K562 (cell line): ENCODE results near the gene MCEMP1. TPM values are rescaled to one million over a fixed set of nuclear protein-coding genes. Genes with fewer than 3 reads are reported as not detected.

Experiments
- ATAC-seq: fragments of 200-7000 bp; cut with Tn5 transposase; 3 replicates; pipeline ENCODE4 v1.9.1; 2020; ENCODE audit warnings: moderate library complexity
- BruUV-seq: library from RNA; stranded (reverse); fragments of 400-500 nt; replicated peaks from 2 replicates; lab custom pipeline; 2021; lab: Mats Ljungman, UMichigan
- CTCF ChIA-PET: fragments of 300-600 bp; formaldehyde crosslinking; extraction: SDS; loops from one replicate; lab custom pipeline; 2021; ENCODE audit warnings: low intra/inter-chr PET ratio; lab: Yijun Ruan, JAX
- POLR2A ChIA-PET: fragments of 300-600, 350-650 bp; sonication (Branson Sonifier 250); formaldehyde crosslinking; extraction: SDS; loops from one replicate; lab custom pipeline; 2021; ENCODE audit warnings: antibody characterized with exemption, inconsistent platforms; lab: Yijun Ruan, JAX
- DNase-seq, 4 experiments: peaks; one replicate each; pipeline versions ENCODE4 v3.0.0 to v3.0.0-alpha.2; 2011 to 2018; ENCODE audit warnings: low spot score in 3 of 4, mixed read lengths in 3 of 4; ENCODE audit errors: extremely low read depth in 1 of 4
- FAIRE-seq: peaks from 2 replicates; lab custom pipeline; 2011; peaks lifted over from hg19 to GRCh38; lab: Jason Lieb, UNC
- H2AFZ ChIP-seq: 2 replicates; pipeline ENCODE4 v1.6.0; 2011; ENCODE audit warnings: low read depth, low read length, control low read depth, inconsistent platforms
- H3K27ac ChIP-seq: fragments of 200-600 bp; 3 replicates; pipeline ENCODE4 v1.8.0; 2011; ENCODE audit warnings: low read depth, mild to moderate bottlenecking, control low read depth, inconsistent platforms, low read length, moderate library complexity, mixed read lengths; ENCODE audit errors: extremely low read depth
- H3K27me3 ChIP-seq, 2 experiments: fragments of 300-600 bp in 1 of 2; 2 replicates in 1 of 2; 3 replicates in 1 of 2; pipeline versions ENCODE4 v1.6.0 to v1.8.0; 2011; ENCODE audit warnings: inconsistent platforms in 2 of 2, low read length in 2 of 2, mild to moderate bottlenecking in 1 of 2, mixed read lengths in 1 of 2, moderate library complexity in 1 of 2; ENCODE audit not compliant: control insufficient read depth in 2 of 2, insufficient read depth in 2 of 2
- H3K36me3 ChIP-seq: fragments of 300-600 bp; 3 replicates; pipeline ENCODE4 v1.8.0; 2011; ENCODE audit warnings: mild to moderate bottlenecking, low read length, inconsistent platforms; ENCODE audit not compliant: control insufficient read depth, insufficient read depth
- H3K4me1 ChIP-seq, 2 experiments: fragments of 200-600 bp in 1 of 2; replicated peaks in 1 of 2; 2 replicates in 1 of 2; 3 replicates in 1 of 2; pipeline versions ENCODE4 v1.5.1 to v1.8.0; 2011; ENCODE audit warnings: inconsistent platforms in 2 of 2, low read length in 2 of 2, mild to moderate bottlenecking in 1 of 2, mixed read lengths in 1 of 2, moderate library complexity in 1 of 2; ENCODE audit not compliant: control insufficient read depth in 2 of 2, insufficient read depth in 2 of 2
- H3K4me2 ChIP-seq: 2 replicates; pipeline ENCODE4 v1.6.1; 2011; ENCODE audit warnings: low read length, control low read depth, inconsistent platforms, mixed read lengths; ENCODE audit not compliant: insufficient read depth
- H3K4me3 ChIP-seq: fragments of 200-600 bp; sonication (generic), shearing (Covaris generic); 2 replicates; pipeline ENCODE4 v1.5.1; 2016; ENCODE audit warnings: control low read depth, inconsistent platforms
- H3K79me2 ChIP-seq: fragments of 200-600 bp; 3 replicates; pipeline ENCODE4 v1.8.0; 2011; ENCODE audit warnings: low read length, inconsistent platforms; ENCODE audit not compliant: control insufficient read depth, insufficient read depth
- H3K9ac ChIP-seq, 2 experiments: 2 replicates each; pipeline versions ENCODE4 v1.6.0 to v1.6.1; 2011; ENCODE audit warnings: low read depth in 2 of 2, low read length in 2 of 2, control low read depth in 1 of 2, inconsistent platforms in 1 of 2, mild to moderate bottlenecking in 1 of 2, mixed read lengths in 1 of 2; ENCODE audit not compliant: insufficient read depth in 1 of 2
- H3K9me1 ChIP-seq: one replicate; pipeline ENCODE4 v1.6.0; 2011; ENCODE audit warnings: inconsistent platforms, mild to moderate bottlenecking, low read length, moderate library complexity; ENCODE audit not compliant: control insufficient read depth, insufficient read depth
- H3K9me3 ChIP-seq: replicated peaks from 2 replicates; pipeline ENCODE4 v1.5.1; 2011; ENCODE audit warnings: low read depth, low read length, inconsistent platforms; ENCODE audit not compliant: control insufficient read depth, insufficient read depth
- H4K20me1 ChIP-seq: replicated peaks from 2 replicates; pipeline ENCODE4 v1.6.1; 2011; ENCODE audit warnings: low read length, inconsistent platforms, mixed read lengths; ENCODE audit not compliant: control insufficient read depth, insufficient read depth
- EGR1 ChIP-seq: fragments of 450-650 bp; conservative IDR thresholded peaks from 2 replicates; pipeline ENCODE4 v1.6.1; 2017; ENCODE audit warnings: mild to moderate bottlenecking
- PHB ChIP-seq: fragments of 250-450 bp; sonication (Bioruptor Pico); IDR thresholded peaks from 2 replicates; pipeline ENCODE4 v1.5.0; 2021
- POLR2G ChIP-seq: fragments of 200-400 bp; formaldehyde crosslinking; IDR thresholded peaks from 2 replicates; pipeline ENCODE4 v1.6.1; 2017; ENCODE audit warnings: low read depth, mild to moderate bottlenecking, antibody characterized with exemption, low read length, moderate library complexity
- RBFOX2 ChIP-seq: fragments of 200-400 bp; formaldehyde crosslinking; IDR thresholded peaks from 2 replicates; pipeline ENCODE4 v1.6.1; 2017; ENCODE audit warnings: low read depth, mild to moderate bottlenecking, low read length, moderate library complexity
- WGBS: fragments of 100-300 bp; shearing (Covaris generic); methylation state at CpG from one replicate; pipeline ENCODE4 v1.1.6; 2016; ENCODE audit warnings: low coverage, mixed read lengths; ENCODE audit not compliant: insufficient coverage; ENCODE audit errors: missing lambda C conversion rate; 5-methylcytosine and 5-hydroxymethylcytosine counted together
- in situ Hi-C: fragments of 300-500 bp; cut with MboI; formaldehyde crosslinking; loops from 4 replicates; pipeline ENCODE4 v1.15.0; 2018; ENCODE audit warnings: inconsistent platforms, mixed read lengths
- intact Hi-C: fragments of 100-400 bp; cut with micrococcal nuclease; formaldehyde crosslinking; loops from 2 replicates; pipeline ENCODE4 v1.14.2; 2022
- polyA plus RNA-seq, 8 experiments: library from polyadenylated mRNA; depleted of rRNA in 4 of 8; stranded (reverse) in 5 of 8; unstranded in 3 of 8; fragments of >200 nt; fragmentation: Nextera tagmentation in 2 of 8; fragmentation: Illumina TruSeq in 1 of 8; extraction: Ambion mirVana in 2 of 8; extraction: Trizol in 1 of 8; gene quantifications; 2 replicates each; pipeline versions ENCODE4 v1.2.1 to v1.2.3, GENCODE V29; 2011 to 2014; ENCODE audit warnings: inconsistent platforms in 1 of 8, missing spikeins in 1 of 8
- total RNA-seq, 7 experiments: library from RNA; depleted of rRNA in 6 of 7; stranded (reverse); fragments of >200 nt in 6 of 7; fragmentation: Illumina TruSeq in 2 of 7; extraction: Trizol in 2 of 7; gene quantifications; 2 replicates each; pipeline versions ENCODE4 v1.2.1 to v1.2.3, GENCODE V29; 2011 to 2021; ENCODE audit warnings: low replicate concordance in 1 of 7
- TF ChIP-seq, protein P1 (sequence below): IDR thresholded peaks from 2 replicates; pipeline ENCODE4 v1.6.1; 2016; ENCODE audit warnings: missing genetic modification characterization, missing compliant biosample characterization

Gene MCEMP1
- total and polyA plus RNA-seq, 9 of the 15 experiments (the other 6 are each of a cell fraction or from before 2014, with no cell fraction given) = 0.11 to 1.8 (median 0.51) TPM

DNA sequence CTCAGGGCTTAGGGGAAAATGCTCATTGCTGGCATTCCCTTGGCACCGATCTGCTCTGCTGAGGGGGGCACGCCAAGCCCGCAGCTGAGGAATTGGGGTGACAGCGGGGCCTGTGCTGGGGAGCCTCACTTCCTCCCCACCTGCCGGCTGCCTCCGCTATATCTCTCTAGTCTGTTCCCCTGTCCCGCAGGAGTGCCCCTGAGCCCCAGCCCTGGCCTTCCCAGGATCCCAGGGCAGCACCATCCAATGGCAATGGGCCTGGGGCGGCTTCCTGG is 30.5 kb upstream of the MCEMP1 start:
- H3K36me3 ChIP-seq = peaks cover 47% of the 10 kb centered on the region; the same call in 2 of the 3 replicates
- no peak overlapping the region for H3K4me2 ChIP-seq
- peaks cover 7% of the 10 kb centered on the region for H4K20me1 ChIP-seq
- peaks cover 0 to 53% of the 10 kb centered on the region in 2 experiments; a peak in 4 of 5 replicates for H3K4me1 ChIP-seq
- FAIRE-seq (no peak), DNase-seq (no peak), ATAC-seq (no peak)
- no peak overlapping the region for H3K4me3 ChIP-seq
- TF ChIP-seq POLR2G = peak; percentile 12; the same call in 1 of the 2 replicates
- TF ChIP-seq PHB = no peak
- TF ChIP-seq RBFOX2 = peak; percentile 27; the same call in 1 of the 2 replicates
- in situ Hi-C loops = no loop called here
- no peak overlapping the region for H2AFZ ChIP-seq
- H3K27ac ChIP-seq = no peak overlapping the region
- CTCF ChIA-PET = no interaction called here
- no peaks in the 10 kb centered on the region for H3K79me2 ChIP-seq
- no TSS peak for BruUV-seq
- POLR2A ChIA-PET = no interaction called here
- H3K27me3 ChIP-seq = no peaks in the 10 kb centered on the region
- 93% methylated on average over 7 of the region's 8 CpGs for WGBS
- H3K9ac ChIP-seq = peak overlapping the region in 1 of 2 experiments; percentile 45; a peak in 1 of 4 replicates
- no peaks in the 10 kb centered on the region for H3K9me1 ChIP-seq
- H3K9me3 ChIP-seq = no peaks in the 10 kb centered on the region
- intact Hi-C loops = no loop called here

DNA sequence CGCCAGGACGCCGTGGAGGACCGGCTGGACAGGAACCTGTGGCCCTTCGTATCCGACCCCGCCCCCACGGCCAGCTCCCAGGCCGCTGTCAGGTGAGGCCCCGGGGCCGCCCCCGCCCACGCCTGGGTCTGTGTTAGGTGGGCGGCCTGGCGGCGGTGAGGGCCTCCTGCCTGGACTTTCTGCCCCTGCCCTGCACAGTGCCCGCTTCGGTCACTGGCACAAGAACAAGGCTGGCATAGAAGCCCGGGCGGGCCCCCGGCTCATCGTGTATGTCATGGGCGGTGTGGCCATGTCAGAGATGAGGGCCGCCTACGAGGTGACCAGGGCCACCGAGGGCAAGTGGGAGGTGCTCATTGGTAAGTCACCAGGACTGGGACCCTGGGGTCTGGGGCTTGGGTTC is 29.7 kb upstream of the MCEMP1 start:
- Histone ChIP-seq H3K9me1 (no peaks in the 10 kb centered on the region), H4K20me1 (peaks cover 7% of the 10 kb centered on the region), H3K4me1 (peaks cover 0 to 47% of the 10 kb centered on the region in 2 experiments; a peak in 4 of 5 replicates), H3K4me2 (no peak overlapping the region), H3K9me3 (no peaks in the 10 kb centered on the region), H3K9ac (no peak overlapping the region), H3K79me2 (no peaks in the 10 kb centered on the region), H3K4me3 (no peak overlapping the region), H3K27ac (no peak overlapping the region), H3K27me3 (no peaks in the 10 kb centered on the region), H2AFZ (no peak overlapping the region), H3K36me3 (peaks cover 43% of the 10 kb centered on the region; the same call in 2 of the 3 replicates)
- FAIRE-seq = no peak
- intact Hi-C loops (no loop called here), in situ Hi-C loops (no loop called here)
- ATAC-seq = no peak
- TF ChIP-seq, protein P1, sequence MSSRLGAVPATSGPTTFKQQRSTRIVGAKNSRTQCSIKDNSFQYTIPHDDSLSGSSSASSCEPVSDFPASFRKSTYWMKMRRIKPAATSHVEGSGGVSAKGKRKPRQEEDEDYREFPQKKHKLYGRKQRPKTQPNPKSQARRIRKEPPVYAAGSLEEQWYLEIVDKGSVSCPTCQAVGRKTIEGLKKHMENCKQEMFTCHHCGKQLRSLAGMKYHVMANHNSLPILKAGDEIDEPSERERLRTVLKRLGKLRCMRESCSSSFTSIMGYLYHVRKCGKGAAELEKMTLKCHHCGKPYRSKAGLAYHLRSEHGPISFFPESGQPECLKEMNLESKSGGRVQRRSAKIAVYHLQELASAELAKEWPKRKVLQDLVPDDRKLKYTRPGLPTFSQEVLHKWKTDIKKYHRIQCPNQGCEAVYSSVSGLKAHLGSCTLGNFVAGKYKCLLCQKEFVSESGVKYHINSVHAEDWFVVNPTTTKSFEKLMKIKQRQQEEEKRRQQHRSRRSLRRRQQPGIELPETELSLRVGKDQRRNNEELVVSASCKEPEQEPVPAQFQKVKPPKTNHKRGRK (tag) = no peak
- TF ChIP-seq POLR2G (peak; percentile 59), EGR1 (0 out of 2 replicates have a peak, but pooled peaks have one; percentile 13)
- POLR2A ChIA-PET = interaction anchor here (0.6 to 2.9 kb wide), 2 partner anchors 9 to 44 kb away, joined by 4 to 18 read pairs; partner anchors contain the start of gene STXBP2
- DNase-seq = no peak
- 95% methylated on average over 15 of the region's 26 CpGs for WGBS
- no TSS peak for BruUV-seq
- CTCF ChIA-PET = no interaction called here
